Peyer's patch (tissue), 4 donors: ENCODE results near the gene E2F4.

Experiments used
- CTCF ChIP-seq, 6 experiments: fragments of 450-650 bp in 4 of 6; fragments of 200-600 bp in 2 of 6; sonication (generic) in 1 of 6; IDR thresholded peaks; one replicate each; pipeline ENCODE4 v1.5.1; 2017 to 2019; ENCODE audit warnings: antibody characterized with exemption in 6 of 6, mild to moderate bottlenecking in 3 of 6, moderate library complexity in 1 of 6
- POLR2A ChIP-seq, 2 donors: fragments of 450-650 bp; IDR thresholded peaks; one replicate each; pipeline ENCODE4 v1.5.1; 2017; ENCODE audit warnings: antibody characterized with exemption in 2 of 2, mild to moderate bottlenecking in 2 of 2, moderate library complexity in 2 of 2

DNA sequence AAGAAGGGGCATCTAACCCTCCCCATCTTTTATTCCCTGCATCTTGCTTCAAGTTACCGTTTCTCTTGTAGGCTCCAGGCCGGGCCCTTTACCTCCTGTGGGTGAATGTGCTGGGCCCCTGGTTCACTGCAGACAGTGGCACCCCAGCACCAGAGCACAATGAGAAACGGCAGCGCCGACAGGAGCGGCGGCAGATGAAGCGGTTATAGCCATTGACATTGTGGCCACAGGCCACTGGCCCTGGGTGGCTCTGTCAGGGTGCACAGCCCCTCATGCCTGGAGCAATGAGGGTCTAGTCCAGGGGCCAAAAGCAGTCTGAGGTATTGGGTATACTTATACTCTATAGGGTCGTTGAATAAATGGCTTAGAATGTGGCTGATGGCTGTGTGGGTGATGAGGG is 37.0 kb downstream of the E2F4 start:
- TF ChIP-seq CTCF (IDR thresholded peaks at IDR 0.05) (no peak), POLR2A (IDR thresholded peaks at IDR 0.05) (no peak)
